Smooth muscle cell (in vitro differentiated cells): ENCODE data around the gene FRMPD1. TPM values are rescaled to one million over a fixed set of nuclear protein-coding genes. Genes with fewer than 3 reads are reported as not detected.

ENCODE experiments used
- DNase-seq: peaks from one replicate; lab custom pipeline; 2025; ENCODE audit not compliant: unreplicated experiment; lab: John Stamatoyannopoulos, UW
- H2AFZ ChIP-seq: fragments of 200-600 bp; sonication (generic); 2 replicates; pipeline ENCODE4 v1.6.0; 2016; ENCODE audit warnings: antibody characterized with exemption, low read depth, mild to moderate bottlenecking
- H3F3A ChIP-seq: fragments of 200-600 bp; sonication (generic); 2 replicates; pipeline ENCODE4 v1.6.0; 2017; ENCODE audit warnings: antibody characterized with exemption, low read depth
- H3K27ac ChIP-seq: fragments of 200-600 bp; sonication (generic); 2 replicates; pipeline ENCODE4 v1.5.1; 2016; ENCODE audit warnings: low read depth, mild to moderate bottlenecking
- H3K27me3 ChIP-seq: fragments of 200-600 bp; sonication (generic); 2 replicates; pipeline ENCODE4 v1.6.1; 2016; ENCODE audit warnings: low read depth, mild to moderate bottlenecking
- H3K36me3 ChIP-seq: fragments of 200-600 bp; sonication (generic); 2 replicates; pipeline ENCODE4 v1.5.1; 2016; ENCODE audit warnings: low read depth
- H3K4me1 ChIP-seq: fragments of 200-600 bp; sonication (generic); 2 replicates; pipeline ENCODE4 v1.5.1; 2016; ENCODE audit warnings: low read depth
- H3K4me2 ChIP-seq: fragments of 200-600 bp; sonication (generic); 2 replicates; pipeline ENCODE4 v1.6.0; 2016; ENCODE audit warnings: mild to moderate bottlenecking
- H3K4me3 ChIP-seq: fragments of 200-600 bp; sonication (generic); 2 replicates; pipeline ENCODE4 v1.5.1; 2016; ENCODE audit warnings: mild to moderate bottlenecking
- H3K79me2 ChIP-seq: fragments of 200-600 bp; sonication (generic); 2 replicates; pipeline ENCODE4 v1.6.0; 2016; ENCODE audit warnings: low read depth, mild to moderate bottlenecking
- H3K9ac ChIP-seq: fragments of 200-600 bp; sonication (generic); 2 replicates; pipeline ENCODE4 v1.6.0; 2016; ENCODE audit warnings: low read depth
- H3K9me3 ChIP-seq: fragments of 200-600 bp; sonication (generic); replicated peaks from 2 replicates; pipeline ENCODE4 v1.5.1; 2016; ENCODE audit warnings: low read depth
- H4K20me1 ChIP-seq: fragments of 200-600 bp; sonication (generic); 2 replicates; pipeline ENCODE4 v1.6.0; 2016; ENCODE audit warnings: low read depth
- whole genome bisulfite sequencing: methylation state at CpG from one replicate; pipeline ENCODE4 v1.1.7; 2016; ENCODE audit warnings: low lambda C conversion rate; 5-methylcytosine and 5-hydroxymethylcytosine counted together
- polyA plus RNA-seq: library from polyadenylated mRNA; unstranded; fragments of >200 nt; fragmentation: Nextera tagmentation; extraction: Ambion mirVana; gene quantifications from 2 replicates; pipeline ENCODE4 v1.2.1, GENCODE V29; 2016
- total RNA-seq: library from RNA; depleted of rRNA; stranded (reverse); fragments of >200 nt; gene quantifications from 2 replicates; pipeline ENCODE4 v1.2.3, GENCODE V29; 2014
- TF ChIP-seq, protein P1 (sequence below): fragments of 200-600 bp; sonication (generic); IDR thresholded peaks from 2 replicates; pipeline ENCODE4 v1.5.1; 2017; ENCODE audit warnings: borderline replicate concordance, mild to moderate bottlenecking, antibody characterized with exemption; ENCODE audit not compliant: insufficient read depth, poor library complexity, severe bottlenecking

Gene FRMPD1
- total and polyA plus RNA-seq, 2 experiments from 2014 or later = 0.22 TPM; not detected in 1

DNA sequence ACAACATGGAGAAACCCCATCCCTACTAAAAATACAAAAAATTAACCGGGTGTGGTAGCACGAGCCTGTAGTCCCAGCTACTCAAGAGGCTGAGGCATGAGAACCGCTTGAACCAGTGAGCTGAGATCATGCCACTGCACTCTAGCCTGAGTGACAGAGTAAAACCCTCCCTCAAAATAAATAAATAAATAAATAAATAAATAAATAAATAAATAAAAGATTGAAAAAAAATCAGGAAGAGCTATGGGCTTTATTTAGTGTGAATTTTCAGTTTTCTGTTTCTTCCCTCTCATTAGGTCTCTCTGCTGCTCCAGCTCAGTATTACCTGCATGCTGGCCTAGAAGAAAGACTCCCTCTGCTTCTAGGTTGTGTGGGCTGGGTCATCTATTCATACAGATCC is 55.0 kb downstream of the FRMPD1 start:
- Histone ChIP-seq H2AFZ (no peak overlapping the region), H3K36me3 (no peaks in the 10 kb centered on the region), H3K27me3 (peaks cover 57% of the 10 kb centered on the region), H3K9ac (no peak overlapping the region), H4K20me1 (no peaks in the 10 kb centered on the region), H3K4me3 (no peak overlapping the region), H3K27ac (no peak overlapping the region), H3K9me3 (no peaks in the 10 kb centered on the region), H3F3A (no peaks in the 10 kb centered on the region), H3K4me1 (no peaks in the 10 kb centered on the region), H3K79me2 (no peaks in the 10 kb centered on the region), H3K4me2 (no peak overlapping the region)
- TF ChIP-seq, protein P1, sequence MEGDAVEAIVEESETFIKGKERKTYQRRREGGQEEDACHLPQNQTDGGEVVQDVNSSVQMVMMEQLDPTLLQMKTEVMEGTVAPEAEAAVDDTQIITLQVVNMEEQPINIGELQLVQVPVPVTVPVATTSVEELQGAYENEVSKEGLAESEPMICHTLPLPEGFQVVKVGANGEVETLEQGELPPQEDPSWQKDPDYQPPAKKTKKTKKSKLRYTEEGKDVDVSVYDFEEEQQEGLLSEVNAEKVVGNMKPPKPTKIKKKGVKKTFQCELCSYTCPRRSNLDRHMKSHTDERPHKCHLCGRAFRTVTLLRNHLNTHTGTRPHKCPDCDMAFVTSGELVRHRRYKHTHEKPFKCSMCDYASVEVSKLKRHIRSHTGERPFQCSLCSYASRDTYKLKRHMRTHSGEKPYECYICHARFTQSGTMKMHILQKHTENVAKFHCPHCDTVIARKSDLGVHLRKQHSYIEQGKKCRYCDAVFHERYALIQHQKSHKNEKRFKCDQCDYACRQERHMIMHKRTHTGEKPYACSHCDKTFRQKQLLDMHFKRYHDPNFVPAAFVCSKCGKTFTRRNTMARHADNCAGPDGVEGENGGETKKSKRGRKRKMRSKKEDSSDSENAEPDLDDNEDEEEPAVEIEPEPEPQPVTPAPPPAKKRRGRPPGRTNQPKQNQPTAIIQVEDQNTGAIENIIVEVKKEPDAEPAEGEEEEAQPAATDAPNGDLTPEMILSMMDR = no peak
- no peak for DNase-seq
- 89% methylated on average over 3 of the region's 3 CpGs for WGBS

DNA sequence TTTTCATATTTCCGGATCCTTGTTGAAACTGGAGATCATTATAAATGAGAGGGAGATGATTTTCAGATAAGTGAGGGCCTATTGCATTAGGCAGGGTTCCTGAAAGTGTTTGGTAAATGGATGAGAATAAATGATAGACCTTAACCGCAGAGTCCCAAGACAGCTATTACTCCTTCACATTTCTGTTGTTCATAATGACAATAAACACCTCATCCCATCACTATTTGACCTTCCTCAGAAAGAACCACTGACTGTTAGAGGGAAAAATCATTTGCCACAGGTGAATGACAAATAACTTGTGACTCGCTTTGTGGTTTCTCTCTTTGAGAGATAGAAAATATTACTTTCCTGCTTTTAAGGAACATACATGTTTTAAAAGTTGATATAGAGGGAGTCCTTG is 55.5 kb downstream of the FRMPD1 start:
- TF ChIP-seq, protein P1 = no peak
- Histone ChIP-seq H3K9me3 (no peaks in the 10 kb centered on the region), H3K79me2 (no peaks in the 10 kb centered on the region), H3K36me3 (no peaks in the 10 kb centered on the region), H4K20me1 (no peaks in the 10 kb centered on the region), H2AFZ (no peak overlapping the region), H3K27me3 (peaks cover 55% of the 10 kb centered on the region), H3K27ac (no peak overlapping the region), H3F3A (no peaks in the 10 kb centered on the region), H3K4me3 (no peak overlapping the region), H3K4me2 (no peak overlapping the region), H3K4me1 (no peaks in the 10 kb centered on the region), H3K9ac (no peak overlapping the region)
- DNase-seq = no peak
- WGBS = 84% methylated on average over 3 of the region's 3 CpGs

DNA sequence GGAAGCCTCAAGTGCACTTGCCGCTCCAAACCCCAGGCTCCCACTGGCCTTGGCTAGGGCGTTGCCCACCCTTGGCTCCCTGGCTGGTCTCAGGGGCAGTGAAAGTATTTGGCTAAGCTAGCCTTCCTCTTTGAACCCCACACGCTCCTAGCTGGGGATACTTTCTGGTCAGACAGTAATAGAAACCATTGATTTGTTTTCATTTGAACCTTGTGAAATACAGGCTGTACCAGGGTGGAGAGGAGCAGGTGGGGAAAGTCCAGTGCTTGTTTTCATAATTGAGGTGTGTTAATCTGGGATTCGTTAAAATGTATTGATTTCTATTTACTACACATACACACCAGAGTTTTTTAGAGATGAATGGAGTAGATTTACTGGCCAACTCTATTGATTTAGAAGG is 57.0 kb downstream of the FRMPD1 start:
- no peak overlapping the region for H3K9ac ChIP-seq
- no peak overlapping the region for H2AFZ ChIP-seq
- TF ChIP-seq, protein P1 = no peak
- no peaks in the 10 kb centered on the region for H3K36me3 ChIP-seq
- no peaks in the 10 kb centered on the region for H3K79me2 ChIP-seq
- peaks cover 55% of the 10 kb centered on the region for H3K27me3 ChIP-seq
- H3K27ac ChIP-seq = no peak overlapping the region
- H3K4me2 ChIP-seq = no peak overlapping the region
- no peaks in the 10 kb centered on the region for H3K4me1 ChIP-seq
- H3F3A ChIP-seq = no peaks in the 10 kb centered on the region
- no peak for DNase-seq
- H4K20me1 ChIP-seq = no peaks in the 10 kb centered on the region
- no peak overlapping the region for H3K4me3 ChIP-seq
- 85% methylated on average over 4 of the region's 4 CpGs for WGBS
- no peaks in the 10 kb centered on the region for H3K9me3 ChIP-seq

DNA sequence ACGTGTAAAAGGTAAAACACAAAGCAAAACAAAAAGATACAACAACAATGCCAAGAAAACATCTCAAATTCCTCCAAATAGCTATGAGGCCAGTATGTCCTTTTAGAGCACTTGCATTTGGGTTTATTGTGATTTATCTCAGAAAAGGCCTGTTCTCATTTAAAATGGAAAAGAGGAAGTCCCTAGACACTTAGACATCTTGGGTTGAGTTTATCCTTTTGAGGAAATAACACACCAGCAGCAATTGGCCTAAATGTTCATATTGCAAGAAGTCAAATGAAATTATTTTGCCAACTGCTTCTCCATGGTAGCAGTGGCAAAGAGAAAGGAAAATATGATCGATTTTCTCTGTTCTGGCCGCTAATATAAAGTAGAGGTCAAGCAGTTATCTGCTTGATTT is 59.3 kb downstream of the FRMPD1 start:
- Histone ChIP-seq H3K4me3 (no peak overlapping the region), H3K36me3 (no peaks in the 10 kb centered on the region), H2AFZ (no peak overlapping the region), H3K9me3 (no peaks in the 10 kb centered on the region), H3F3A (no peaks in the 10 kb centered on the region), H3K4me1 (no peaks in the 10 kb centered on the region), H3K9ac (no peak overlapping the region), H4K20me1 (no peaks in the 10 kb centered on the region), H3K27me3 (peaks cover 42% of the 10 kb centered on the region), H3K79me2 (no peaks in the 10 kb centered on the region), H3K4me2 (no peak overlapping the region), H3K27ac (no peak overlapping the region)
- WGBS = 95% methylated on average over 3 of the region's 3 CpGs
- no peak for DNase-seq
- TF ChIP-seq, protein P1 = no peak
